Activated gamma-delta T cell treated with Interleukin-2 at 50 U/mL for 16 hours (primary cell): ENCODE measurements around the gene FTO.
"Not testable (repeated sequence)": the region's sequence is repeated elsewhere in the genome, so short reads cannot be mapped to it uniquely, and the experiment has no call there.

Experiments used
- DNase-seq: peaks from one replicate; pipeline ENCODE4 v3.0.0-alpha.2; 2020

The FTO gene

GRCh38 chr16:53832896-53833544 is 129.1 kb downstream of the FTO start:
- DNase-seq, result no peak

DNA sequence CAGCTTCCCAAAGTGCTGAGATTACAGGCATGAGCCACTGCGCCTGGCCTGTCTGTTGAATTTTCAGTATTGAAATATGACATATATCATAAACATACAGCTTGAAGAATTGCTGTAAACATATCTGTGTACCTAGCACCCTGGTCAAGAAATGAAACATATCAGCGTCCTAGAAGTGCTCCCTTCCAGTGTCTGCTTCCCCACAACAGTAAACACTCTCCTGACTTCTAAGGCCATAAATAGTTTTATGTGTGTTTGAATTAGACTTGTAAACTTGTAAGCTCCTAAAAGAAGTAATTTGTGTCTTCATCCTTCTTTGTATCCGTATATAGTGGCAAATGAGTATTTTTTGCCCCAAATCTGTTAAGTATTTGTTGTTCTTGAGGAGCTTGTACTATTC is 132.2 kb downstream of the FTO start:
- DNase-seq, result no peak

DNA sequence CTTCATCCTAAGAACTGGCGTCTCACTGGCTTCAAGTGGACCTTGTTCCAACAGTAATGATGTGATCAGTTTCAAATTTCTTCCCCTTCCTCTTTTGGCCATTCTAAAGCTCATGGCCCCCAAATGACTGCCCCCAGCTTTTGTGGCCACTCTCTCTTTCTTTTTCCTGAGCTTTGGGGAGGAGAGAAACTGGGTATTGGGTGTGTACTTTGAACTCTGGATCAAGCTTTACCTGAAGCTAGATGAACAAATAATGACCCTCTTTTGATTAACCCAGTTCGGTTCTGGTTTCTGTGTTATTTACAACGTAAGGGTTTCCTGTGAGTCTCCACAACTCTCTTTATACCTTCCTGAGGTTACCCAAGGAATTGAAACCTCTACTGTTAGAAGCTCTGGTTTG is 132.7 kb downstream of the FTO start:
- DNase-seq, result no peak

DNA sequence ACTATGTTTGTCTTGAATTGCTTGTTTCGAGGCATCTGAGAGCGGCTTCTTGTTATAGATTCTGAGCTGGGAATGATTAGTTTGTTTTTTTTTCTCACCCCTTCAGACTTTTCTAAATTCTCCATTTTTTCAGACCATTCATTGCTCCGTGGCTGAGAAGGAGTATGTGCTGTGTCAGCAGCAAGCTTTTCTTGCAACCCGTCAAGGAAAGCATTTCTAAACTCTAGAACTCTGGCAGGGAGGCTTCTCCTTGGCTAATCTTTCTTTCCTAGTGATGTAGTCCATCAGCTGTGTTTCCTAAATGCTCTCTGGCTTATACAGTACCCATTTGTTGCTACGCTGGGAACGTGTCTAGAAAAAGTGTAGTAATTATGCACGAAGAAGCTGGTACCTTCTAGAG is 133.5 kb downstream of the FTO start:
- no peak for DNase-seq

- no peak for DNase-seq
Measured at GRCh38 chr16:53839150-53839549, 135.2 kb downstream of the FTO start.

GRCh38 chr16:53840456-53840855 is 136.5 kb downstream of the FTO start:
- no peak for DNase-seq

GRCh38 chr16:53841884-53842283 is 137.9 kb downstream of the FTO start:
- DNase-seq, result no peak

- DNase-seq, result no peak
Measured at GRCh38 chr16:53843084-53843483, 139.1 kb downstream of the FTO start.

DNA sequence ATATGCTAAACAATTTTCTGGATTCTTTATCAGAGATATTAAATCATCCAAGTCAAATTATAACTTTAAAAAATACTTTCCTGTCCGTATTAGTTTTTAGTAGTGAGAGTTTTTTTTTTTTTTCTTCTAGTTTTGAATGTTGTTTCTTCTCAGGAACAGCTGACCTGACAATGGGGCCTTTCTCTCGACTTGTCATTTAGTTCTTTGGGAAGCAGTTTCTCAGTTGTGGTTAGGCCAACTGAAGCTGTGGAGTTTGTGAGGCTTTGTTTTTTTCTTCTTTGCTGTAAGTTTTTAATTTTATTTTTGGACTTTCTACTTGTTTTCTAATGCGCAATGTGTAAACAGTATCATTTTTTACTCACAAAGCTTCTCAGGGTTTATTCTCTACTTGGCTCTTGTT is 140.8 kb downstream of the FTO start:
- DNase-seq, result no peak

DNA sequence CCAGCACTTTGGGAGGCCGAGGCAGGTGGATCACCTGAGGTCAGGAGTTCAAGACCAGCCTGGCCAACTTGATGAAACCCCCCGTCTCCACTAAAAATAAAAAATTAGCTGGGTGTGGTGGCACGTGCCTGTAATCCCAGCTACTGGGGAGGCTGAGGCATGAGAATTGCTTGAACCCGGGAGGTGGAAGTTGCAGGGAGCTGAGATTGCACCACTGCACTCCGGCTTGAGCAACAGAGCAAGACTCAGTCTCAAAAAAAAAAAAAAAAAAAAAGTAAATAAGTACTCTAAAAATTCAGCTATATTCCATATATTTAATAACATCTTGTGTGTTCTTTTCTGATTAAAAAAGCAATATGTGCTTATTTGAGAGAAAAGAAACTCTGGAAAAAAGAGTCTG is 142.6 kb downstream of the FTO start:
- DNase-seq, result not testable (repeated sequence)

GRCh38 chr16:53846971-53847370 is 143.0 kb downstream of the FTO start:
- DNase-seq, result no peak

GRCh38 chr16:53848277-53848942 is 144.5 kb downstream of the FTO start:
- no peak for DNase-seq

- no peak for DNase-seq
Measured at GRCh38 chr16:53848950-53849349, 145.0 kb downstream of the FTO start.

DNA sequence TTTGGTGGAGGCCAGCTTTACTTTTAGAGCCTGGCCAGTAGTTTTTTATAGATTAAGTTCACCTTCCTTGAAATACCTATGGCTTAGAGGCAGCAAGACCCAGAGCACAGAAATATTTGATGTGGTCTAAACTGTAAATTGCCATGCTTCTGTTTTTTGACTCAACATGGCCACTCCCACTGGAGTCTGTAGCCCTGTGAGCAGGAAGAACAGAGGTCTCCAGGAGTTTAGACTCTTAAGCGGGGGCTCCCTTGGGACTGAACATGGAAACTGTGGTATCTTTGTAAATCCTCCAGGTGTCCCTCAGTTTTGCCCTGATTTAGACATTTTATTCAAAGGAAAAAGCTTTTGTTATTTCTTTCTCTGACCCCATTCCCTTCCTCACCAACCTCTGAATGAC is 145.6 kb downstream of the FTO start:
- no peak for DNase-seq

DNA sequence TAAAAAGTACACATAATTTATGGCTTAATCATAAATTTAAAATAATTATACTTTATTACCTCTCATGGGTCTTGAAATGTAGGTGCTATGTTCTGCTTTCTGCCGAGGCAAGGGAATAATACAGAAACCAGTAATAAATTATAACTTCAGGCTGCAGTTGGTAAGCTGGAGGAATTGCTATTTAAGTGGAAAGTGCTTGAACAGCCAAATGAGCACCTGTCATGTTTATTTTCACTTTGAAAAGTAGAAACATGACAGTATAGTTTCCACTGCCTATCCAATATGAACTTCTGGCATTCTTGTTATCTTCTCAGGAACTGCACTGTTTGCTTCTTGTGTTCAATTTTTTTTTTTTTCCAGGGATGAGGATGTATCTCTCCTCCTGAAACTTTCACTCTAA is 146.0 kb downstream of the FTO start:
- DNase-seq, result no peak

- DNase-seq, result no peak
Measured at GRCh38 chr16:53852678-53853077, 148.7 kb downstream of the FTO start.

DNA sequence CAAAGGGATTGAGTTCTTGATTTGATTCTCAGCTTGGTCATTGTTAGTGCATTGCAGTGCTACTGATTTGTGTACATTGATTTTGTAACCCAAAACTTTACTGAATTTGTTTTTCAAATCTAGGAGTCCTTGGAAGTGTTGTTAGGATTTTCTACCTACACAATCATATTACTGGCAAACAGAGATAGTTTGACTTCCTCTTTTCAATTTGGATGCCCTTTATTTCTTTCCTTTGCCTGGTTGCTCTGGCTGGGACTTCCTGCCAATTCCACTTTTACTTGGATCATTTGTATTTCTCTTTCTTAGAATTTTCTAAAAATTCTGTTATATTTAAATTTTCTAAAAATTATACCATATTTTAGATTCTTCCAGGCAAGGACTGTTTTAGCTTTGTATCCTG is 151.1 kb downstream of the FTO start:
- DNase-seq, result no peak

DNA sequence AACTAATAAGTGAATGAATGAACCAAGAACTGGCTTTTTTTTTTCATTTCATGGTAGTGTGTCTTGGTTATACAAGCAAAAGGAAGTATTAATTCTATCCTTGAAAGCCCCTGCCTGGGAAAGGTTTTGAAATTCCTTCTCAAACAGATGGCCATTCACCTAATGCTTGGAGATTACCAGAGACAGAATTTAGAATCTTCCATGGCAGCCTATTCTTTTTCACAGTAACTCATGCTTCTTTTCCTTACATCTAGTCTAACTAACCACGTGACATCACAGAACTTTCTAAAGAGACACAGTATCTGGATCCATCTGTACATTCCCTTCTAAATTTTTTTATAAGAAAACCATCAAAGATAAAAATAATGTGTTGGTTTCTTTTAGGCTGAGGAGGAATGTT is 151.6 kb downstream of the FTO start:
- no peak for DNase-seq

GRCh38 chr16:53859995-53860540 is 156.1 kb downstream of the FTO start:
- no peak for DNase-seq

DNA sequence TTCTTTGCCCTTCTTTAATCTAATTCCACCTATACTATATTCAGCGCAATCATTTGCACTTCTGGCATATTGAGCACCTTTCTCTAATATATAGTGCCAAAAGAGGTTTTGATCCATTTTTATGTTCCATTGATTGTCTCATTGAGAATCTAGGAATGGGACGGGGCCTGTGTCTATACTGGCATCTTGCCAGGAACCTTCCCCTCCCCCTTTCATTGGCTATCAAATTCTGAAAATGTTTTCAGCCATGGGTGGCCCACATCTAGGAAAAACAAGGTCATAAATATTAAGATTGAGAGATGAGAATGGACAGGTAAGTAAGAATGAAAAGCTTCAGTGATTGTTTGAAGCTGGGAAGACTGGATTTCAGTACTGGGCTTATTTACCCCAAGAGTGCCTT is 159.9 kb downstream of the FTO start:
- no peak for DNase-seq

- DNase-seq, result no peak
Measured at GRCh38 chr16:53864819-53865493, 161.0 kb downstream of the FTO start.

DNA sequence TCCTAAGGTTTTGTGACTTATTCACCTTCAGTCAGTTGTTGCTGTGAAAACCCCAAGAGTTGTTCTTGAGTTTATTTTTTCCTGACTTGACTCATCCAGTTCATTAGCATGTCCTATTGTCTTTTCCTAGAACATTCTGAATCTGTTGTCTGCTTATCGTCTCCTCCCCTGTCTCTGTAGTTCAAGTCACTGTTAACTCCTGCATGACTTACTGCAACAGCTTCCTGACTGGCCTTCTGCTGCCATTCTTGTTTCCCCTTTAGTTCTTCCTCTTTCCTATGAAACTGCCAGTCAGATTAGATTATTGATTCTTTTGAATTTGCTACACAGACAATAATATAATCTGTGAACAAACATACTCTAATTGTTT is 161.5 kb downstream of the FTO start:
- no peak for DNase-seq

- no peak for DNase-seq
Measured at GRCh38 chr16:53866520-53866919, 162.6 kb downstream of the FTO start.

GRCh38 chr16:53870831-53871230 is 166.9 kb downstream of the FTO start:
- DNase-seq, result no peak
